Trophoblast cell (in vitro differentiated cells and primary cell): ENCODE results near the gene ACTR3C.
A peak's percentile ranks its signal among the peaks of the same experiment; 100 is the strongest.
"Not testable (repeated sequence)": the region's sequence is repeated elsewhere in the genome, so short reads cannot be mapped to it uniquely, and the experiment has no call there.

Source experiments
- DNase-seq, 2 donors: peaks; one replicate each; pipeline ENCODE4 v3.0.0-alpha.2; 2016
- H2AFZ ChIP-seq: 2 replicates; pipeline ENCODE4 v1.6.1; 2013; ENCODE audit warnings: low read length, moderate library complexity, mild to moderate bottlenecking; ENCODE audit not compliant: insufficient read depth, poor library complexity
- H2AK5ac ChIP-seq: 2 replicates; pipeline ENCODE4 v1.6.1; 2013; ENCODE audit warnings: mild to moderate bottlenecking, low read length
- H2BK120ac ChIP-seq: 2 replicates; pipeline ENCODE4 v1.6.1; 2013; ENCODE audit warnings: low read length, mild to moderate bottlenecking, moderate library complexity; ENCODE audit not compliant: insufficient read depth, poor library complexity
- H2BK12ac ChIP-seq: 2 replicates; pipeline ENCODE4 v1.6.1; 2013; ENCODE audit warnings: mild to moderate bottlenecking, low read length, moderate library complexity
- H2BK5ac ChIP-seq: 2 replicates; pipeline ENCODE4 v1.6.1; 2013; ENCODE audit warnings: low read length, low read depth, moderate library complexity, mild to moderate bottlenecking; ENCODE audit not compliant: poor library complexity
- H3K14ac ChIP-seq: 2 replicates; pipeline ENCODE4 v1.6.1; 2013; ENCODE audit warnings: mild to moderate bottlenecking, low read length
- H3K18ac ChIP-seq: 2 replicates; pipeline ENCODE4 v1.6.1; 2013; ENCODE audit warnings: mild to moderate bottlenecking, low read length
- H3K23ac ChIP-seq: 2 replicates; pipeline ENCODE4 v1.6.1; 2013; ENCODE audit warnings: low read length
- H3K27ac ChIP-seq: 2 replicates; pipeline ENCODE4 v1.5.1; 2013; ENCODE audit warnings: low read depth, mild to moderate bottlenecking, inconsistent platforms, low read length, moderate library complexity
- H3K27me3 ChIP-seq: 2 replicates; pipeline ENCODE4 v1.6.1; 2013; ENCODE audit warnings: inconsistent platforms, mild to moderate bottlenecking, low read length, moderate library complexity; ENCODE audit not compliant: insufficient read depth
- H3K36me3 ChIP-seq, 2 experiments: 1 replicate in 1 of 2; 2 replicates in 1 of 2; pipeline ENCODE4 v1.6.1; 2013; ENCODE audit warnings: low read length in 2 of 2, mild to moderate bottlenecking in 2 of 2, moderate library complexity in 1 of 2; ENCODE audit not compliant: insufficient read depth in 2 of 2, control insufficient read depth in 1 of 2
- H3K4ac ChIP-seq: 2 replicates; pipeline ENCODE4 v1.6.1; 2013; ENCODE audit warnings: low read depth, mild to moderate bottlenecking, low read length, moderate library complexity
- H3K4me1 ChIP-seq, 2 experiments: 1 replicate in 1 of 2; 2 replicates in 1 of 2; pipeline ENCODE4 v1.6.1; 2013; ENCODE audit warnings: low read length in 2 of 2, mild to moderate bottlenecking in 2 of 2, moderate library complexity in 1 of 2; ENCODE audit not compliant: insufficient read depth in 2 of 2, control insufficient read depth in 1 of 2
- H3K4me2 ChIP-seq: 2 replicates; pipeline ENCODE4 v1.6.1; 2013; ENCODE audit warnings: inconsistent platforms, mild to moderate bottlenecking, low read length, moderate library complexity
- H3K4me3 ChIP-seq: 2 replicates; pipeline ENCODE4 v1.5.1; 2013; ENCODE audit warnings: mild to moderate bottlenecking, low read depth, low read length, inconsistent platforms
- H3K79me1 ChIP-seq: one replicate; pipeline ENCODE4 v1.6.1; 2013; ENCODE audit warnings: low read length
- H3K79me2 ChIP-seq: 2 replicates; pipeline ENCODE4 v1.6.1; 2013; ENCODE audit warnings: low read length, mild to moderate bottlenecking; ENCODE audit not compliant: control insufficient read depth, insufficient read depth, poor library complexity
- H3K9ac ChIP-seq: 2 replicates; pipeline ENCODE4 v1.6.1; 2013; ENCODE audit warnings: mild to moderate bottlenecking, low read length
- H3K9me3 ChIP-seq: 2 replicates; pipeline ENCODE4 v1.6.1; 2013; ENCODE audit warnings: low read depth, mild to moderate bottlenecking, control low read depth, inconsistent platforms, low read length; ENCODE audit not compliant: insufficient read depth
- H4K12ac ChIP-seq: 2 replicates; pipeline ENCODE4 v1.6.1; 2013; ENCODE audit warnings: low read depth, mild to moderate bottlenecking, low read length, moderate library complexity
- H4K8ac ChIP-seq: 2 replicates; pipeline ENCODE4 v1.6.1; 2013; ENCODE audit warnings: low read depth, mild to moderate bottlenecking, low read length, moderate library complexity
- H4K91ac ChIP-seq: one replicate; pipeline ENCODE4 v1.6.1; 2013; ENCODE audit warnings: low read depth, mild to moderate bottlenecking, low read length, moderate library complexity
- WGBS: extraction: QIAGEN DNeasy Blood & Tissue Kit; methylation state at CpG from one replicate; pipeline ENCODE4 v1.1.7; 2013; ENCODE audit warnings: missing lambda C conversion rate; ENCODE audit not compliant: insufficient read length, insufficient coverage; ENCODE audit errors: extremely low coverage; 5-methylcytosine and 5-hydroxymethylcytosine counted together

Gene ACTR3C

DNA sequence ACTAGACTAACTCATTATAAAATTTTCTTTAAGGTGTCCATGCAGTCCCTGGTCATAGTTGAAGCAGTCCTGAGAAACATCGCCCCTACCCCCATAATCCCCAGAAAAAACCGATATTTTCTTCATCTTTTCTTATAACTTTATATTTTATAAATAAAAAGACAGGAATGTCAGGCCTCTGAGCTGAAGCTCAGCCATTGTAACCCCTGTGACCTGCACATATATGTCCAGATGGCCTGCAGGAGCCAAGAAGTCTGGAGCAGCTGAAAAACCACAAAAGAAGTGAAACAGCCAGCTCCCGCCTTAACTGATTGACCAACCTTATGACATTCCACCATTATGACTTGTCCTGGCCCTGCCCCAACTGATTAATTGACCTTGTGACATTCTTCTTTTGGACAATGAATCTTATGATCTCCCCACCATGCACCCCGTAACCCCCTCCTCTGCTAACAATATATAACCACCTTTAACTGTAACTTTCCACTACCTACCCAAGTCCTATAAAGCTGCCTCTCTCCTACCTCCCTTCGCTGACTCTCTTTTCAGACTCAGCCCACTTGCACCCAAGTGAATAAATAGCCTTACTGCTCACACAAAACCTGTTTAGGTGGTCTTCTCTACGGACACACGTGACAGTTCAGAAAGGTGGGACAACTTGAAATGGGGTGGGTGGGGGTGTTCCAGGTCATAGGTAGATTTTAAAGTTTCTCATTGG is 10.5 kb downstream of the ACTR3C start:
- Histone ChIP-seq H2BK5ac (peak overlapping the region; percentile 98), H4K8ac (peak overlapping the region; percentile 80), H3K4ac (peak overlapping the region; percentile 82), H3K27ac (peak overlapping the region; percentile 92), H4K91ac (peak overlapping the region; percentile 92), H2BK12ac (peak overlapping the region; percentile 86), H2BK120ac (peak overlapping the region; percentile 94), H3K18ac (peak overlapping the region; percentile 80), H2AK5ac (peak overlapping the region; percentile 94), H3K79me1 (peaks cover 27% of the 10 kb centered on the region), H3K14ac (peak overlapping the region; percentile 84), H3K4me1 (peaks cover 16 to 18% of the 10 kb centered on the region in 2 experiments)
- H3K4me2 ChIP-seq, H3K9ac ChIP-seq, H3K9me3 ChIP-seq, H3K79me2 ChIP-seq, H4K12ac ChIP-seq, H3K4me3 ChIP-seq, H3K36me3 ChIP-seq, H3K23ac ChIP-seq, H3K27me3 ChIP-seq, H2AFZ ChIP-seq: not testable (repeated sequence)
- DNase-seq = peak in 1 of 2 donors; percentile 19
- WGBS = 100% methylated on average over 1 of the region's 7 CpGs

DNA sequence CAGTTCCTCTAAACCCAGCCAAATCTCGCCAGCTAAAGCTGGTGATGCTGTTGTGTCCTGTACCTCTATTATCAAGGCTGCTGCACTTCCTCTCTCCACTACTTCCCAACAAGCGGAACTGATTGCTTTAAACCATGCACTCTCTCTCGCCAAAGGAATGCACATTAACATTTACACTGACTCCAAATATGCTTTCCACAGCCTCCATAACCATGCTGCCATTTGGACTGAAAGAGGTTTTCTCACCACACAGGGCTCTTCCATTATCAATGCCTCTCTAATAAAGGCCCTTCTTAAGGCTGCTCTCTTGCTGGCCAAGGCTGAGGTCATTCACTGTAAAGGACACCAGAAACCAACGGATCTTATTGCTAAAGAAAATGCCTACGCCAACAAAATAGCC is 11.6 kb downstream of the ACTR3C start:
- Histone ChIP-seq H3K27me3 (no peaks in the 10 kb centered on the region), H3K79me2 (peaks cover 1% of the 10 kb centered on the region), H3K4me3 (no peak overlapping the region), H4K91ac (peak overlapping the region; percentile 78), H2AFZ (no peak overlapping the region), H2BK5ac (peak overlapping the region; percentile 87), H4K12ac (no peak overlapping the region), H2AK5ac (no peak overlapping the region), H3K27ac (peak overlapping the region; percentile 60), H3K4ac (peak overlapping the region; percentile 29), H3K79me1 (peaks cover 29% of the 10 kb centered on the region), H4K8ac (peak overlapping the region; percentile 17), H3K36me3 (no peaks in the 10 kb centered on the region), H3K4me2 (no peak overlapping the region), H3K14ac (peak overlapping the region; percentile 42), H3K18ac (no peak overlapping the region), H3K9ac (no peak overlapping the region), H3K23ac (no peak overlapping the region), H2BK12ac (peak overlapping the region; percentile 72), H2BK120ac (peak overlapping the region; percentile 76), H3K4me1 (peaks cover 16 to 18% of the 10 kb centered on the region in 2 experiments), H3K9me3 (peaks cover 2% of the 10 kb centered on the region)
- DNase-seq = no peak
- WGBS = no CpG with 5 or more reads among the region's 5 CpGs

DNA sequence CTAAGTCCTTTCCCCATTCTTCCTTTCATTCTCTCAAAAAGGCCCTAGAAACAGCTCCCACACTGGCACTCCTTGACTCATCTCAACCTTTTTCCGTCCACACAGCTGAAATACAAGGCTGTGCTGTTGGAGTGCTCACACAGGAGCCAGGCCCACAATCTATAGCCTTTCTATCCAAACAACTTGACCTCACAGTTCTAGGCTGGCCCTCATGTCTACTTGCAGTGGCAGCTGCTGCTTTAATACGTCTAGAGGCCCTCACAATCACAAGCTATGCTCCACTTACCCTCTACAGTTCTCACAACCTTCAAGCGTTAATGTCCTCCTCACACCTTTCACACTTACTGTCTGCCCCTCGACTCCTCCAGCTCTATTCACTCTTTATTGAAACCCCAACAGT is 12.2 kb downstream of the ACTR3C start:
- Histone ChIP-seq H2AK5ac (peak overlapping the region; percentile 19), H4K12ac (no peak overlapping the region), H4K91ac (peak overlapping the region; percentile 78), H2BK120ac (peak overlapping the region; percentile 57), H3K14ac (peak overlapping the region; percentile 25), H3K79me2 (peaks cover 1% of the 10 kb centered on the region), H3K4ac (peak overlapping the region; percentile 56), H4K8ac (no peak overlapping the region), H2AFZ (no peak overlapping the region), H3K4me3 (no peak overlapping the region), H2BK12ac (peak overlapping the region; percentile 50), H3K18ac (peak overlapping the region; percentile 12), H3K4me2 (no peak overlapping the region), H3K9me3 (peaks cover 2% of the 10 kb centered on the region), H3K36me3 (no peaks in the 10 kb centered on the region), H3K23ac (no peak overlapping the region), H3K27ac (no peak overlapping the region), H3K27me3 (no peaks in the 10 kb centered on the region), H2BK5ac (peak overlapping the region; percentile 19), H3K9ac (no peak overlapping the region), H3K4me1 (peaks cover 16 to 18% of the 10 kb centered on the region in 2 experiments), H3K79me1 (peaks cover 29% of the 10 kb centered on the region)
- no peak for DNase-seq
- WGBS = no CpG with 5 or more reads among the region's 4 CpGs

DNA sequence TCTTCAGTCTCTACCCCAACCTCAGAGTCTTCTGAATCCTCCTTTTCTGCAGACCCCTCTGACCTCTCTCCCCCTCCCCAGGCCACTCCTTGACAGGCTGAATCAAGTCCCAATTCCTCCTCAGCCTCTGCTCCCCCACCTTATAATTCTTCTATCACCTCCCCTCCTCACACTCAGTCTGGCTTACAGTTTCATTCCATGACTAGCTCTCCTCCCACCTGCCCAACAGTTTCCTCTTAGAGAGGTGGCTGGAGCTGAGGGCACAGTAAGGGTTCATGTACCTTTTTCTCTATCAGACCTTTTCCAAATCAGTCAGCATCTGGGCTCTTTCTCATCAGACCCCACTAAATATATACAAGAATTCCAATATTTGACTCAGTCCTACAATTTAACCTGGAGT is 14.8 kb downstream of the ACTR3C start:
- H4K12ac ChIP-seq = no peak overlapping the region
- no peak for DNase-seq
- no peak overlapping the region for H3K18ac ChIP-seq
- no peak overlapping the region for H3K23ac ChIP-seq
- peak overlapping the region; percentile 50 for H2BK12ac ChIP-seq
- H3K79me1 ChIP-seq = peaks cover 22% of the 10 kb centered on the region
- no peaks in the 10 kb centered on the region for H3K79me2 ChIP-seq
- H4K8ac ChIP-seq = no peak overlapping the region
- no peak overlapping the region for H2AFZ ChIP-seq
- peak overlapping the region; percentile 45 for H2BK120ac ChIP-seq
- no peak overlapping the region for H2BK5ac ChIP-seq
- no peak overlapping the region for H3K4ac ChIP-seq
- peaks cover 14 to 16% of the 10 kb centered on the region in 2 experiments for H3K4me1 ChIP-seq
- no peak overlapping the region for H3K27ac ChIP-seq
- H3K4me3 ChIP-seq = no peak overlapping the region
- no peak overlapping the region for H3K9ac ChIP-seq
- H3K27me3 ChIP-seq = no peaks in the 10 kb centered on the region
- H2AK5ac ChIP-seq = no peak overlapping the region
- H3K36me3 ChIP-seq = no peaks in the 10 kb centered on the region
- no peaks in the 10 kb centered on the region for H3K9me3 ChIP-seq
- no peak overlapping the region for H3K4me2 ChIP-seq
- H3K14ac ChIP-seq = no peak overlapping the region
- H4K91ac ChIP-seq = no peak overlapping the region
